ENCODE data around the gene SNX14.

SNX14 gene

GRCh38 chr6:85496856-85497255 is 96.8 kb downstream of the SNX14 start:
- no peak for DNase-seq (ENCODE audit: low spot score)

- peak; percentile 46 for DNase-seq (ENCODE audit: low spot score)
Measured at GRCh38 chr6:85496009-85496579, 97.6 kb downstream of the SNX14 start.

DNA sequence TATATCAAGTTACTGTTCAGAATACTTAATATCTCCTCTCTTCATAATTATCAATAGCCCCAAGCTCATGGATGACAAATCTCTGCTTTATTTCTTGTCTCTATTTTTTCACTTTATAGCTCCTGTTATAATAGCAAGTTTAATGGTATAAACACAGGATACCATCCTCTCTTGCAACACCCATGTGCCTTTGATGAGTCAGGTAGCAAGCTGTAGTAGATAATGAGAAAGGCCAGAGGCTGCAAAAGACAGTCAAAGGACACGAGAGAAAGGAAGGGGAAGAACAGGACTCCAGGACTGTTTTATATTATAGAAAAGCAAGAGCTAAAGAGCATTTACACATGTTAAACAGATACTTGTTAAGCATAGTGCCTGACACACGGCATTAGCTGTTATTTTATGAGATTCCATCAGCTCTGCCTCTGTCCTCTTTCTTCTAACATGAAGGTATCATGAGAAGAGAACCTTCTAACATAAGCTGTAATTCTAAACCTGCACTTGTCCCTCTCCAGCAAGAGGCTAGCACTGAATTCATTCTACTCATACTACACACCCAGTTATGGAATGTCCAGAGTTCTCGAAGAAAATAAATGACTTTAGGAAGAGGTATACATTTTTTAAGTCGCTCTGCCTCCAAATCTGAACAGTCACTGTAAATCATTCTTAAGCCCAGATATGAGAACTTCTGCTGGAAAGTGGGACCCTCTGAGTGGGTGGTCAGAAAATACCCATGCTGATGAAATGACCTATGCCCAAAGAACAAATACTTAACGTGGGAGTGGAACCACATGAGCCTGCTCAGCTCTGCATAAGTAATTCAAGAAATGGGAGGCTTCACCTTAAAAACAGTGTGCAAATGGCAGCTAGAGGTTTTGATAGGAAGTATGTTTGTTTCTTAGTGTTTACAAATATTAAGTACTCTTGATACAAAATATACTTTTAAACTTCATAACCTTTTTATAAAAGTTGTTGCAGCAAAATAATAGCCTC is 98.8 kb downstream of the SNX14 start:
- DNase-seq (ENCODE audit: low spot score) = no peak

GRCh38 chr6:85493389-85493788 is 100.3 kb downstream of the SNX14 start:
- no peak for DNase-seq (ENCODE audit: low spot score)

DNA sequence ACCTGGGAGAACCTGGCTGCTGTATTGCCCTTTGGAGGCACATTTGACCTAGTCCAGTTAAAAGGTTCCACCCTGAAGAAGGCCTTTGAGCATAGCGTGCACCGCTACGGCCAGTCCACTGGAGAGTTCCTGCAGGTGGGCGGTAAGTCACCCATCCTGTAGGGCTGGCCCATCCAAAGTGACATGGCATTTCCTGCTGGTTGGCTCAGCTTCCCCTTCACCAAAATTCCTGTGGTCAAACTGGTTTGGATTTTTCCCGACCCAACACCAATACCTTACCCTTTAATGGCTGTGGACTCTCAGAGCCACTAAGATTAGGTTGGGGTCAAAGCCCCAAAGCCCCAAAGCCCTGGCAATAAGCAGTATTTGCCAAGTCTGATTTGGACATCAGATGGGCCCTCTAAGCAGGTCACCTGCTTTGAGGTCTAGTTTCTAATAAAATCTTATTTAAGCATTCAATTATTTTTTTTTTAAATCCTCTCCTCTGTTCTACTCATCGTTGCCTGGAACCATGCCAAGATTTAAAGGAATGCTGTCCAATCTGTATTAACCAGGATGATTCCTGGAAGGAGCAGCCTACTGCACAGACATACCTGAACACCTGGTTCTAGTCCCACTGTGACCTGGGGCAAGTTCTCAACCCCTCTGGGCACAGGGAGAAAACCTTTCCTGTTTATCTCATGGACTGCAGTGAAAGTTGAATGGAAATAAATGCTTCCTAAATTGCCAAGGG is 103.0 kb downstream of the SNX14 start:
- no peak for DNase-seq (ENCODE audit: low spot score)

DNA sequence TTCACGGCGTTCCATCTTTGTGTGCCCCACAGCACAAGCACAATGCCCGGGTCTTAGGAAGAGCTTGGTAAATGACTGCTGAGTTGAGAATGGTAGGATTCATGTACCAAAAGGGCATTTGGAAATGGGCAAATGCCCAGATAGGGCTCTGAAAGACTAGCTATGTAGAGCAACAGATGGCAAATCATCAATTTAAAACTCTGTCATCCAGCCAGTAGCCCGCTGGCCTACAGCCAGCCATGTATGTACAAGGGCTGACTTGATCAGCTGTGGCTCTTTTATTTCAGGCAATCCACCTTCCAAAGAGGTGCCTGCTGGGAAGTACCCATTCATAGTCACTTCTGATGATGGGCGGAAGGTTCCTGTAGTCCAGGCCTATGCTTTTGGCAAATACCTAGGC is 108.7 kb downstream of the SNX14 start:
- DNase-seq (ENCODE audit: low spot score) = no peak

- DNase-seq (ENCODE audit: low spot score) = no peak
Measured at GRCh38 chr6:85483846-85484245, 109.8 kb downstream of the SNX14 start.

GRCh38 chr6:85482905-85483700 is 110.6 kb downstream of the SNX14 start:
- DNase-seq (ENCODE audit: low spot score) = peak; percentile 80

- no peak for DNase-seq (ENCODE audit: low spot score)
Measured at GRCh38 chr6:85482206-85482904, 111.3 kb downstream of the SNX14 start.

- DNase-seq (ENCODE audit: low spot score) = no peak
Measured at GRCh38 chr6:85479208-85479607, 114.5 kb downstream of the SNX14 start.

GRCh38 chr6:85476532-85476931 is 117.1 kb downstream of the SNX14 start:
- no peak for DNase-seq (ENCODE audit: low spot score)

GRCh38 chr6:85473748-85474147 is 119.9 kb downstream of the SNX14 start:
- DNase-seq (ENCODE audit: low spot score) = no peak

- no peak for DNase-seq (ENCODE audit: low spot score)
Measured at GRCh38 chr6:85472744-85473143, 120.9 kb downstream of the SNX14 start.

DNA sequence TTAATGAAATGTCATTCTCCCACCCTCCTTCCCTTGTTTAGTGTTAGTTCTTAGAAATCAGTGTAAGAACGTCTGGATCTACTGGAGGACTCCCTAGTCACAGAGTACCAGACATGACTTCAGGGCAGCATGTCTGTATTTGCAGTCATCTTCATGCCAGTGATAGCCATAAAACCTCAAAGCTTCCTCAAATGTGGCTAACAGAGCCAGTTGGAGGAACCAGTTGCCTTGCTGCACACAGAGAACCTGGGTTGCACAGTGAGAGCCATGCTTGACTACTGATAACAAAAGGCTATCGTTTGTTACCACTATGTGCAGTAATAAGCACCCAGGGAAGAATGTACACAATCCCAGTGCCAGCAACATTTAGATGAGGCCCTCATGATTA is 123.6 kb downstream of the SNX14 start:
- DNase-seq (ENCODE audit: low spot score) = no peak

- DNase-seq (ENCODE audit: low spot score) = no peak
Measured at GRCh38 chr6:85469276-85470022, 124.2 kb downstream of the SNX14 start.

- no peak for DNase-seq (ENCODE audit: low spot score)
Measured at GRCh38 chr6:85468326-85468725, 125.3 kb downstream of the SNX14 start.

DNA sequence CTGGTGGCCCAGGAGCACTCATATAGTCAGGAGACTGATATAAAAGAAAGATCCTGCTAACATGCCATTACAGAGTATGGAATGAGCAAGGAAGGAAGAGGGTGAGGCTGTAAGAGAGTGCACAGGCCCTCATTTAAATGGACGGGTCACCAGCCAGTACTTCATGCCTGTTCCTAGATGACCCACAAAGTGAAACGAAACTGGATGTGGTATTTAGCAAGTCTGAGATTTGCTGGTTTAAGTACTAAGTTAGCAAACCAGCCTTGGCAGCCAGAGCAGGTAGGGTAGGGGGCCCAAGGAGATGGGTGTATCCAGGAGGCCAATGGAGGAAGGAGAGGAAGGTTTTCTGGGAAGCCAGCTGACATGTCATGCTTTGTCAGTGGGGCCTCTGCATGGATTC is 127.9 kb downstream of the SNX14 start:
- peak; percentile 24 for DNase-seq (ENCODE audit: low spot score)

GRCh38 chr6:85464722-85465150 is 128.9 kb downstream of the SNX14 start:
- peak; percentile 62 for DNase-seq (ENCODE audit: low spot score)

- peak; percentile 43 for DNase-seq (ENCODE audit: low spot score)
Measured at GRCh38 chr6:85464260-85464644, 129.4 kb downstream of the SNX14 start.

- DNase-seq (ENCODE audit: low spot score) = no peak
Measured at GRCh38 chr6:85463621-85464259, 129.9 kb downstream of the SNX14 start.
